Vagina (tissue), 2 donors: ENCODE measurements around the gene ACOXL. TPM values are rescaled to one million over a fixed set of nuclear protein-coding genes. Genes with fewer than 3 reads are reported as not detected.

Experiments used
- DNase-seq, 2 donors: peaks; one replicate each; pipeline ENCODE4 v3.0.0-alpha.2; 2017; ENCODE audit errors: extremely low spot score in 2 of 2
- H3K27ac ChIP-seq: fragments of 200-600 bp; sonication (generic); one replicate; pipeline ENCODE4 v1.5.1; 2019
- H3K27me3 ChIP-seq: fragments of 200-600 bp; sonication (generic); one replicate; pipeline ENCODE4 v1.5.1; 2019
- H3K36me3 ChIP-seq, 2 donors: fragments of 200-600 bp; sonication (generic); one replicate each; pipeline ENCODE4 v1.5.1; 2017 to 2019
- H3K4me1 ChIP-seq: fragments of 200-600 bp; sonication (generic); one replicate; pipeline ENCODE4 v1.5.1; 2019
- H3K4me3 ChIP-seq, 2 donors: fragments of 200-600 bp; sonication (generic); 1 replicate in 1 of 2; 2 replicates in 1 of 2; pipeline ENCODE4 v1.5.1; 2016 to 2019
- H3K9me3 ChIP-seq: fragments of 200-600 bp; sonication (generic); one replicate; pipeline ENCODE4 v1.5.1; 2019
- POLR2A ChIP-seq, 2 donors: fragments of 450-650 bp; IDR thresholded peaks; one replicate each; pipeline ENCODE4 v1.6.1; 2017; ENCODE audit warnings: antibody characterized with exemption in 2 of 2, mild to moderate bottlenecking in 2 of 2, moderate library complexity in 2 of 2
- POLR2AphosphoS5 ChIP-seq, 2 donors: sonication (generic); formaldehyde crosslinking; IDR thresholded peaks; one replicate each; pipeline ENCODE4 v1.9.0; 2017; ENCODE audit warnings: antibody characterized with exemption in 2 of 2, mild to moderate bottlenecking in 2 of 2, low read depth in 1 of 2; ENCODE audit not compliant: insufficient read depth in 1 of 2
- intact Hi-C: fragments of 100-400 bp; cut with DNase I; formaldehyde crosslinking; loops from one replicate; pipeline ENCODE4 v1.15.1; 2023
- total RNA-seq: library from RNA; depleted of rRNA; stranded (reverse); fragments of >200 nt; gene quantifications from one replicate; pipeline ENCODE4 v1.2.3, GENCODE V29; 2016
- TF ChIP-seq, protein P1 (sequence below), 3 experiments: fragments of 450-650 bp in 2 of 3; fragments of 200-600 bp in 1 of 3; sonication (generic) in 1 of 3; IDR thresholded peaks; one replicate each; pipeline ENCODE4 v1.5.1; 2017 to 2019; ENCODE audit warnings: antibody characterized with exemption in 3 of 3, mild to moderate bottlenecking in 2 of 3, moderate library complexity in 2 of 3

Gene ACOXL
- total RNA-seq, 1 donor from 2014 or later, result not detected

- Histone ChIP-seq H3K36me3 (no peaks in the 10 kb centered on the region), H3K27ac (no peak overlapping the region), H3K4me1 (no peaks in the 10 kb centered on the region), H3K9me3 (no peaks in the 10 kb centered on the region), H3K27me3 (no peaks in the 10 kb centered on the region), H3K4me3 (no peak overlapping the region)
- no peak for DNase-seq
- TF ChIP-seq, protein P1, sequence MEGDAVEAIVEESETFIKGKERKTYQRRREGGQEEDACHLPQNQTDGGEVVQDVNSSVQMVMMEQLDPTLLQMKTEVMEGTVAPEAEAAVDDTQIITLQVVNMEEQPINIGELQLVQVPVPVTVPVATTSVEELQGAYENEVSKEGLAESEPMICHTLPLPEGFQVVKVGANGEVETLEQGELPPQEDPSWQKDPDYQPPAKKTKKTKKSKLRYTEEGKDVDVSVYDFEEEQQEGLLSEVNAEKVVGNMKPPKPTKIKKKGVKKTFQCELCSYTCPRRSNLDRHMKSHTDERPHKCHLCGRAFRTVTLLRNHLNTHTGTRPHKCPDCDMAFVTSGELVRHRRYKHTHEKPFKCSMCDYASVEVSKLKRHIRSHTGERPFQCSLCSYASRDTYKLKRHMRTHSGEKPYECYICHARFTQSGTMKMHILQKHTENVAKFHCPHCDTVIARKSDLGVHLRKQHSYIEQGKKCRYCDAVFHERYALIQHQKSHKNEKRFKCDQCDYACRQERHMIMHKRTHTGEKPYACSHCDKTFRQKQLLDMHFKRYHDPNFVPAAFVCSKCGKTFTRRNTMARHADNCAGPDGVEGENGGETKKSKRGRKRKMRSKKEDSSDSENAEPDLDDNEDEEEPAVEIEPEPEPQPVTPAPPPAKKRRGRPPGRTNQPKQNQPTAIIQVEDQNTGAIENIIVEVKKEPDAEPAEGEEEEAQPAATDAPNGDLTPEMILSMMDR (IDR thresholded peaks at IDR 0.05), result no peak
- TF ChIP-seq POLR2AphosphoS5 (IDR thresholded peaks at IDR 0.05; ENCODE audit: insufficient read depth in 1 of 2, low read depth in 1 of 2) (no peak), POLR2A (IDR thresholded peaks at IDR 0.05) (no peak)
- intact Hi-C loops, result no loop called here
Observed at GRCh38 chr2:110995911-110996310, 263.5 kb downstream of the ACOXL start.

DNA sequence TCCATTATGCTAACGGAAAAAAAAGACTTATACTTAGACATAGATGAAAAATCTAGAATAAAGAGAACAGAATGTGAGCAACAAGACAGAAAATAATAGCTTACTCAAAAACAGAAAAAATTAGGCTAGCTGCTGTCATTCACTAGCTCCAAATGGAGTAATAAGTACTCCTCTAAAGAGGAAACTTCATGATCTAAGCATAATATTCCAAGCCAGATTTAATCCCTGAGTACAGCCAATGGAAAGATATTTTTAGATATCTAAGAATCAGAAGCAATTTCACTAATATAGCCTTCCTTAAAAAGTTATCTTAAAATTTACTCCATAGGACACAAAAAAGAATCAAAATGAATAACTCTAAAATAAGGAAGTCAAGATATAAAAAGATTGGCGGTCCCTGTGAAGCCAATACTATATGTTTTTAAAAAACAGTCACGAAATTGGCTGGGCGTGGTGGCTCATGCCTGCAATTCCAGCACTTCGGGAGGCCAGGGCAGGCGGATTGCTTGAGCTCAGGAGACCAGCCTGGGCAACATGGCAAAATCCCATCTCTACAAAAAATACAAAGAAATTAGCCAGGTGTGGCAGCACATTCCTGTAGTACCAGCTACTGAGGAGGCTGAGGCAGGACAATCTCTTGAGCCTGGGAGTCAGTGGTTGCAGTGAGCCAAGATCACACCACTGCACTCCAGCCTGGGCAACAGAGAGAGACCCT is 265.1 kb downstream of the ACOXL start:
- TF ChIP-seq POLR2A (IDR thresholded peaks at IDR 0.05), result no peak
- TF ChIP-seq, protein P1 (IDR thresholded peaks at IDR 0.05), result no peak
- TF ChIP-seq POLR2AphosphoS5 (IDR thresholded peaks at IDR 0.05; ENCODE audit: insufficient read depth in 1 of 2, low read depth in 1 of 2), result no peak
- H3K27ac ChIP-seq, result no peak overlapping the region
- no peaks in the 10 kb centered on the region for H3K36me3 ChIP-seq
- no peaks in the 10 kb centered on the region for H3K27me3 ChIP-seq
- H3K4me3 ChIP-seq, result no peak overlapping the region
- no peaks in the 10 kb centered on the region for H3K4me1 ChIP-seq
- H3K9me3 ChIP-seq, result no peaks in the 10 kb centered on the region
- intact Hi-C loops, result no loop called here
- DNase-seq, result no peak

DNA sequence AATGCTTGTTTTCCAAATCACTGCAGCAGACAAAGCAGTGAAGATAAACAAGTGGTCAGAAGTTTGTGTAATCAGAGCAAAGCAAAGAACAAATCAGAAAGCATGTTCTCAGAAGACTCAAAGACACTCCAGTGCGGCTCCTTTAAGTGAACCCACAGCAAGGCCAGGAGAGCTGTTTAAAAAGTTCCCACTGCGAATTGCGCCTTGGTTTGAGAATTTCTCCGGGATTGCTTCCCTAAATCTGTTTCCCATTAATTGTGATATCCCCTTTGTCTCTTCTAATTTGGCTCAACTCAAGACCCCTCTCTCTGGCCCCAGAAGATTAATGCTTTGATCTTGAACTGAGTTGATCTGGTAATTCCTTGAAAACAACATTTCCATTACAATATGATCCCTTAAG is 265.9 kb downstream of the ACOXL start:
- DNase-seq, result no peak
- H3K36me3 ChIP-seq, result no peaks in the 10 kb centered on the region
- no peak overlapping the region for H3K27ac ChIP-seq
- no peaks in the 10 kb centered on the region for H3K9me3 ChIP-seq
- no peaks in the 10 kb centered on the region for H3K27me3 ChIP-seq
- no peaks in the 10 kb centered on the region for H3K4me1 ChIP-seq
- H3K4me3 ChIP-seq, result no peak overlapping the region
- TF ChIP-seq POLR2A (IDR thresholded peaks at IDR 0.05) (no peak), POLR2AphosphoS5 (IDR thresholded peaks at IDR 0.05; ENCODE audit: insufficient read depth in 1 of 2, low read depth in 1 of 2) (no peak)
- TF ChIP-seq, protein P1 (IDR thresholded peaks at IDR 0.05), result no peak
- intact Hi-C loops, result no loop called here

DNA sequence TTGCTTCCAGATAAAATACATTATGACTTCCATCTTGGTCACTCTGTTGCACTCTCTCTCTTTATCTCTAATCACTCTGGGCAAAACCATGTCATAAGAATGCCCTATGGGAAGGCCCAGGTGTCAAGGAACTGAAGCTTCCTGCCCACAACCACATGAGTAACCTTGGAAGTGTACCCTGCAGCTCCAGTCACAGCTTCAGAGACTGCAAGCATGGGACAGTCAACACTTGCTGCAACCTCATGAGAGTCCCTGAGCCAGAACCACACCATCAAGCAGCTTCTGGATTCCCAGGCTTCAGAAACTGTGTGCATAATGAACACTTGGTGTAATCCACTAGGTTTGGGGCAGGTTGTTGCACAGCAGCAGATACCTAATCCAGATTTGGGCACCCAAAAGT is 267.3 kb downstream of the ACOXL start:
- no peak overlapping the region for H3K27ac ChIP-seq
- no peaks in the 10 kb centered on the region for H3K9me3 ChIP-seq
- intact Hi-C loops, result no loop called here
- H3K36me3 ChIP-seq, result no peaks in the 10 kb centered on the region
- no peak for DNase-seq
- no peaks in the 10 kb centered on the region for H3K4me1 ChIP-seq
- no peaks in the 10 kb centered on the region for H3K27me3 ChIP-seq
- no peak overlapping the region for H3K4me3 ChIP-seq
- no peak for TF ChIP-seq POLR2A (IDR thresholded peaks at IDR 0.05)
- TF ChIP-seq POLR2AphosphoS5 (IDR thresholded peaks at IDR 0.05; ENCODE audit: insufficient read depth in 1 of 2, low read depth in 1 of 2), result no peak
- TF ChIP-seq, protein P1 (IDR thresholded peaks at IDR 0.05), result no peak

DNA sequence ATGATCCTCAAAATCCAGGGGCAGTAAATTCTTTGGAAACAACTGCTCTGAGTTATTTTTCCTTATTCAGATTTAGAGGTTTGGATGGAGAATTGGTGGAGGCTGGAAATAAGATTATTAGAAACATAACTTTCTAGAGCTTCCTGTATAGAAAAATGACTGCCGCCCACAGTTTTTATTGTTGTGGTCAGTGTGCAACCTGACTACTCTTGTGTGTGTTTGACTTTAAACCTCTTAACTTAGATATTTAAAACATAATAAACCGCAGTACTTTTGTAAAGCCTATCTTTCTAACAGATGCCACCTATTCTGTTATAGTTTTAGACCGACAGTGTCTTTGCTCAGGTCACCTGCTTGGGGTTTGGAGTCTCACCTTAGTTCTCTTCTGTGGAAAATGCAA is 272.9 kb downstream of the ACOXL start:
- H3K36me3 ChIP-seq, result no peaks in the 10 kb centered on the region
- DNase-seq, result no peak
- no peak for TF ChIP-seq POLR2AphosphoS5 (IDR thresholded peaks at IDR 0.05; ENCODE audit: insufficient read depth in 1 of 2, low read depth in 1 of 2)
- no peak for TF ChIP-seq POLR2A (IDR thresholded peaks at IDR 0.05)
- TF ChIP-seq, protein P1 (IDR thresholded peaks at IDR 0.05), result no peak
- H3K27ac ChIP-seq, result no peak overlapping the region
- H3K9me3 ChIP-seq, result no peaks in the 10 kb centered on the region
- no peak overlapping the region for H3K4me3 ChIP-seq
- no peaks in the 10 kb centered on the region for H3K27me3 ChIP-seq
- no peaks in the 10 kb centered on the region for H3K4me1 ChIP-seq
- intact Hi-C loops, result no loop called here
